Right lobe of liver (tissue), 4 donors: ENCODE data around the gene TMEM98.

ENCODE experiments used
- POLR2A ChIP-seq: fragments of 450-650 bp; IDR thresholded peaks from one replicate; pipeline ENCODE4 v1.6.1; 2017; ENCODE audit warnings: antibody characterized with exemption, mild to moderate bottlenecking
- TF ChIP-seq, protein P1 (sequence below), 4 donors: fragments of 200-600 bp in 3 of 4; fragments of 450-650 bp in 1 of 4; IDR thresholded peaks; one replicate each; pipeline versions ENCODE4 v1.5.1 to v1.8.0; 2016 to 2022; ENCODE audit warnings: antibody characterized with exemption in 4 of 4, mild to moderate bottlenecking in 2 of 4
- donor health status: DM: no; HTN: no; CAD: no.
- donor health status: DM: no; HTN: no; CAD: no.
- donor health status: DM: no; HTN: yes; CAD: no.

DNA sequence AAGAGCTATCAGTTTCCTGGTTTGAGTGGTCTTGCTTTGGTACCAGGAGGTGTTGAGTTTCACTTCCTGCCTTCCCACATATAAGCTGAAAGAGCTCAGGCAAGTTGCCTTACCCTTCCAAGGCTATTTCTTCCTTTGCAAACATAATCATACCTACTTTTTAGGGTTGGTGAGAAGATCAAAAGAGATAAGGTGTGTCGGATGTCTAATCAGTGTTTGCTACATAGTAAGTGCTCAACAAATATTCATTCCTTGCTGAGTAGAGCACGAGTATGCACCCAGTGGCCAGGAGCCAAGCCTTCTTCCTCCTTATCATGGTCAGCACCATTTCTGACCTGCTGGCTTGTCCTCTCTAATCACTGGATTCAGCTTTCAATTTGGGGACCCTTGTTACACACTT lies 12.7 kb upstream of the TMEM98 start:
- TF ChIP-seq, protein P1, sequence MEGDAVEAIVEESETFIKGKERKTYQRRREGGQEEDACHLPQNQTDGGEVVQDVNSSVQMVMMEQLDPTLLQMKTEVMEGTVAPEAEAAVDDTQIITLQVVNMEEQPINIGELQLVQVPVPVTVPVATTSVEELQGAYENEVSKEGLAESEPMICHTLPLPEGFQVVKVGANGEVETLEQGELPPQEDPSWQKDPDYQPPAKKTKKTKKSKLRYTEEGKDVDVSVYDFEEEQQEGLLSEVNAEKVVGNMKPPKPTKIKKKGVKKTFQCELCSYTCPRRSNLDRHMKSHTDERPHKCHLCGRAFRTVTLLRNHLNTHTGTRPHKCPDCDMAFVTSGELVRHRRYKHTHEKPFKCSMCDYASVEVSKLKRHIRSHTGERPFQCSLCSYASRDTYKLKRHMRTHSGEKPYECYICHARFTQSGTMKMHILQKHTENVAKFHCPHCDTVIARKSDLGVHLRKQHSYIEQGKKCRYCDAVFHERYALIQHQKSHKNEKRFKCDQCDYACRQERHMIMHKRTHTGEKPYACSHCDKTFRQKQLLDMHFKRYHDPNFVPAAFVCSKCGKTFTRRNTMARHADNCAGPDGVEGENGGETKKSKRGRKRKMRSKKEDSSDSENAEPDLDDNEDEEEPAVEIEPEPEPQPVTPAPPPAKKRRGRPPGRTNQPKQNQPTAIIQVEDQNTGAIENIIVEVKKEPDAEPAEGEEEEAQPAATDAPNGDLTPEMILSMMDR (IDR thresholded peaks at IDR 0.05), result no peak
- TF ChIP-seq POLR2A, result no peak
